Measurements from ENCODE around the gene SLMAP. TPM values are rescaled to one million over a fixed set of nuclear protein-coding genes. Genes with fewer than 3 reads are reported as not detected.

Gene SLMAP
- total RNA-seq, 6 donors from 2014 or later: 53.4 to 104 (median 68.4) TPM

DNA sequence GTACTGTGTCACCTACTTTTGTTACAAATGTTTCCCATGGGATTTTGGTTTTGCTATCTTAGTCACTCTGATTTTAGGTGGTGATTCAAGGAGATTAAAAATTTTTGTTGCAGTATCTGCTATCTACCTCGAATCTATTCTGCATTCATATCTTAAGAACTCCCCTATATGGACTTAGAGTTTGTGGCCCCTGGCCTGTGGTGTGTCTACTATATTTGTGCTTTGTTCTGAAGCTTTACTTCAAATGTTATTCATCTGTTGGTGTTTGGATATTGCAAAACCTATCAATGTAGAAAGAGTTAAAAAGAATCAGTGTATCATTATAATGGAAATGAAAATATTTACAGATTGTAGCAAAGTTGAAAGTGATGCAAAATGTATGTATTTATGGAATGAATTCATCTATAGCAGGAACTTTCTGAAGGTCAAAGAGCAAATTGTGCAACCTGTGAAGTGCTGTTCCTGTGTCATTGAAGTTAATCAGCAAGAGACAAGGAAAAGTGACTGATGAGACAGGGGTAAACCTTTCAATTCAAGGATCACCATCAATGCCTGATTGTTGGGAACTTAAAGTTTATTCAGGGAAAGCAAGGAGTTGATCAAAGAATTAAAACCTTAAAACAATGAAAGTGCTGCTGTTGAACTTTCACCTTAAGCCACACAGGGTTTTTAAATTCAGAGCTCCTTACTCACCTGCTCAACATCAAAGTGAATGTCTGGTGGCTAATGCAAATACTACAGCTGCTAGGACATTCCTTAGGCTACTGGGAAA, 71.0 kb downstream of the SLMAP start:
- H3K27me3 ChIP-seq: no peaks in the 10 kb centered on the region
- H3K27ac ChIP-seq: no peak overlapping the region
- no peak for DNase-seq
- TF ChIP-seq EP300 (IDR thresholded peaks at IDR 0.05) (no peak), POLR2AphosphoS5 (IDR thresholded peaks at IDR 0.05) (no peak), POLR2A (IDR thresholded peaks at IDR 0.05) (no peak)
- TF ChIP-seq, protein P1, sequence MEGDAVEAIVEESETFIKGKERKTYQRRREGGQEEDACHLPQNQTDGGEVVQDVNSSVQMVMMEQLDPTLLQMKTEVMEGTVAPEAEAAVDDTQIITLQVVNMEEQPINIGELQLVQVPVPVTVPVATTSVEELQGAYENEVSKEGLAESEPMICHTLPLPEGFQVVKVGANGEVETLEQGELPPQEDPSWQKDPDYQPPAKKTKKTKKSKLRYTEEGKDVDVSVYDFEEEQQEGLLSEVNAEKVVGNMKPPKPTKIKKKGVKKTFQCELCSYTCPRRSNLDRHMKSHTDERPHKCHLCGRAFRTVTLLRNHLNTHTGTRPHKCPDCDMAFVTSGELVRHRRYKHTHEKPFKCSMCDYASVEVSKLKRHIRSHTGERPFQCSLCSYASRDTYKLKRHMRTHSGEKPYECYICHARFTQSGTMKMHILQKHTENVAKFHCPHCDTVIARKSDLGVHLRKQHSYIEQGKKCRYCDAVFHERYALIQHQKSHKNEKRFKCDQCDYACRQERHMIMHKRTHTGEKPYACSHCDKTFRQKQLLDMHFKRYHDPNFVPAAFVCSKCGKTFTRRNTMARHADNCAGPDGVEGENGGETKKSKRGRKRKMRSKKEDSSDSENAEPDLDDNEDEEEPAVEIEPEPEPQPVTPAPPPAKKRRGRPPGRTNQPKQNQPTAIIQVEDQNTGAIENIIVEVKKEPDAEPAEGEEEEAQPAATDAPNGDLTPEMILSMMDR (IDR thresholded peaks at IDR 0.05): no peak
- no peak overlapping the region for H3K4me3 ChIP-seq
- no peaks in the 10 kb centered on the region for H3K9me3 ChIP-seq
- no peak for ATAC-seq (ENCODE audit: low FRiP score in 2 of 2)
- H3K4me1 ChIP-seq: peaks cover 0 to 12% (median 4%) of the 10 kb centered on the region in 4 donors
- 62 to 86% methylated on average over 1 of the region's 1 CpG for WGBS, 2 donors
- H3K36me3 ChIP-seq: no peaks in the 10 kb centered on the region

DNA sequence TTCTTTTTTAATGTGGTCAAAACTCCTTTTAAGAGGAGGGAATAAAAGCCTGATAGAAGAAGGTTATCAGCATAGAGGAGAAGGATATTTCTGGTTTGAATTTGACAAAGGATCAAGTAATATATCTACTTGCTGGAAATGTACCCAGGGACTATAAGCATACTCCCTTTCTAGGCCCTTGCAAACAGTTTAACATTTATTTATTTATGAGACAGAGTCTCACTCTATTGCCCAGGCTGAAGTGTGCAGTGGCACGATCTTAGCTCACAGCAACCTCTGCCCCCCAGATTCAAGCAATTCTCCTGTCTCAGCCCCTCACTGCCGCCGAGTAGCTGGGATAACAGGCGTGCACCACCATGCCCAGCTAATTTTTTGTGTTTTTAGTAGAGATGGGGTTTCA, 71.6 kb downstream of the SLMAP start:
- WGBS, 2 donors: 84 to 91% methylated on average over 4 of the region's 4 CpGs
- H3K4me3 ChIP-seq: no peak overlapping the region
- H3K27me3 ChIP-seq: no peaks in the 10 kb centered on the region
- ATAC-seq (ENCODE audit: low FRiP score in 2 of 2): no peak
- TF ChIP-seq POLR2AphosphoS5 (IDR thresholded peaks at IDR 0.05) (no peak), EP300 (IDR thresholded peaks at IDR 0.05) (no peak), POLR2A (IDR thresholded peaks at IDR 0.05) (no peak)
- TF ChIP-seq, protein P1 (IDR thresholded peaks at IDR 0.05): no peak
- no peak for DNase-seq
- peaks cover 0 to 9% (median 4%) of the 10 kb centered on the region in 4 donors for H3K4me1 ChIP-seq
- no peak overlapping the region for H3K27ac ChIP-seq
- peaks cover 0 to 6% (median 0%) of the 10 kb centered on the region in 4 donors for H3K36me3 ChIP-seq
- no peaks in the 10 kb centered on the region for H3K9me3 ChIP-seq

DNA sequence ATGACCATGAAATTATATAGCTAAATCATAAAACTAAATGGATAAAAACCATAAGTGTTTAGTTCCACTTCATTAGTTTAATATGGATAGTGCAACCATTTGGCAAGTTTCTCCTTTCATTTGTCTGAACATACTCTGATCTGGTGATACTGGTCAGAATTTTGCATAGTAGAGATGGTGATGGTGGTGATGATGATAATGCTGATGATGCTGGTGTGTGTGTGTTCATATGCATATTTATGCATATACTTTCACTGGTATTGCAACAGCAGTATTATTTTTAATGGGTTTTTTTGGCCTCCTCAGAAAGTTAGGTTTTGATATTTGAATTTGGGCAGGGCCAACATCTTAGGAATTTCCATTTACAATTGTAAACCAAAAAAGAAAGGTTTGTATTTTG, 76.4 kb downstream of the SLMAP start:
- Histone ChIP-seq H3K36me3 (peaks cover 0 to 11% (median 1%) of the 10 kb centered on the region in 4 donors), H3K27ac (no peak overlapping the region), H3K9me3 (no peaks in the 10 kb centered on the region), H3K4me1 (peaks cover 0 to 4% (median 0%) of the 10 kb centered on the region in 4 donors), H3K27me3 (no peaks in the 10 kb centered on the region), H3K4me3 (no peak overlapping the region)
- TF ChIP-seq, protein P1 (IDR thresholded peaks at IDR 0.05): no peak
- TF ChIP-seq POLR2AphosphoS5 (IDR thresholded peaks at IDR 0.05): no peak
- TF ChIP-seq POLR2A (IDR thresholded peaks at IDR 0.05): no peak
- TF ChIP-seq EP300 (IDR thresholded peaks at IDR 0.05): no peak
- ATAC-seq (ENCODE audit: low FRiP score in 2 of 2): no peak
- DNase-seq: no peak

DNA sequence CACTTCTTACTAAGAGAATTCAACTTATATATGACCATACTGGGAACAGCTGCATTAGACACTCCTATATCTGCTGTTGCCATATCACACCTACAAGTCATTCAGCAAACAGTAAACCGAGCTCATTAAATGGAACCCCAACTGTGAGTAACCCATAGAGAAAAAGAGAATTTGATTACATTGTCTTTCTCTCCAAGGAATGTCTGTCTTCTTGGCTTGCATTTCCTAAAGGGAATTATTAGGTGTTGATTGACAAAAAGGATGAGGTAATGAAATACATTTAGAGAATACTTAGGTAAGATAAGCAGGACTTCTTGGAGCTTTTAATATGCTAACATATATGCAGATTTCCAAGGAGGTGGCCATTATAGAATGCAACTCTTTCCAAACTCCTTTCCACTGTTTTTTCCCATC, 76.8 kb downstream of the SLMAP start:
- H3K4me3 ChIP-seq: no peak overlapping the region

More for the DNA sequence above, 76.8 kb downstream of the SLMAP start:
- peaks cover 0 to 11% (median 1%) of the 10 kb centered on the region in 4 donors for H3K36me3 ChIP-seq
- H3K27me3 ChIP-seq: no peaks in the 10 kb centered on the region
- no peak overlapping the region for H3K27ac ChIP-seq
- H3K9me3 ChIP-seq: no peaks in the 10 kb centered on the region
- WGBS, 2 donors: 80 to 82% methylated on average over 1 of the region's 1 CpG
- no peak for ATAC-seq (ENCODE audit: low FRiP score in 2 of 2)
- peaks cover 0 to under 1% (median 0%) of the 10 kb centered on the region in 4 donors for H3K4me1 ChIP-seq
- TF ChIP-seq, protein P1 (IDR thresholded peaks at IDR 0.05): no peak
- TF ChIP-seq EP300 (IDR thresholded peaks at IDR 0.05): no peak
- TF ChIP-seq POLR2A (IDR thresholded peaks at IDR 0.05): no peak
- no peak for TF ChIP-seq POLR2AphosphoS5 (IDR thresholded peaks at IDR 0.05)
- no peak for DNase-seq

Data from upper lobe of left lung (tissue), 6 donors.